ENCODE data around the gene LRRC59. TPM values are rescaled to one million over a fixed set of nuclear protein-coding genes. Genes with fewer than 3 reads are reported as not detected.

Gene LRRC59
- total and polyA plus RNA-seq, 2 of the 8 experiments (the other 6 are each of a cell fraction or from before 2014, with no cell fraction given) = 48.3 to 117 TPM

DNA sequence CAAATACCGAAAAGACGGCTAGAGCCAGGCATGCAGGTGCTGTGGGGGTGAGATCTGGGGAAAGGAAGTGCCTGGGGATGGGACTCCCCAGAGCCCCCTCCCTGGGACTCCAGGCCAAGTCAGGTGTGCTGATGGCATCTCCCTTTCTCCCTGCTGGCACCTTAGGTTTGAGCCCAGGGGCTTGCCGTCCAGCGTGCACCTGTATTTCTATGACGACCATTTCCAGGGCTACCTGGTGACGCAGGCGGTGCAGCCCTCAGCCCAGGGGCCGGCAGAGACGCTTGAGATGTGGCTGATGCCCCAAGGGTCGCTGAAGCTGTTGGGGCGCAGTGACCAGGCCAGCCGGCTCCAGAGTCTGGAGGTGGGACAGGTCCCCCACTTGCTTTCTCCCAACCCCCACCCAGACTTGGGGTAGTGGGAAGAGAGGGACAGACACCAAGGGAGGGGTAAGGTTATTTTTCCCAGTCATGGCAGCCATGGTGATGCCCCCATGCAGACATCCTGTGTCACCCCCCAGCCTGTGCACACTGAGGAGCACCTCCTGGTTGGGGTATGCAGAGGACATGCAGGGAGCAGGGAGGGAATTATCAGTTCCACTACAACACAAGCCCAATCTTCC is 40.3 kb downstream of the LRRC59 start (continued):
- TF ChIP-seq, protein P1, sequence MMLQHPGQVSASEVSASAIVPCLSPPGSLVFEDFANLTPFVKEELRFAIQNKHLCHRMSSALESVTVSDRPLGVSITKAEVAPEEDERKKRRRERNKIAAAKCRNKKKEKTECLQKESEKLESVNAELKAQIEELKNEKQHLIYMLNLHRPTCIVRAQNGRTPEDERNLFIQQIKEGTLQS (IDR thresholded peaks at IDR 0.05; ENCODE audit: insufficient read depth, low read depth, low read length) = no peak
- TF ChIP-seq TEAD4 (IDR thresholded peaks at IDR 0.05; ENCODE audit: low read depth, low read length) (no peak), JUN (IDR thresholded peaks at IDR 0.05; ENCODE audit: low read depth, low read length) (no peak), GTF2F1 (IDR thresholded peaks at IDR 0.05; ENCODE audit: borderline replicate concordance, low read depth, low read length) (no peak), CHD2 (IDR thresholded peaks at IDR 0.05; ENCODE audit: low read length) (no peak)
